ENCODE results near the gene TUT7.

- TF ChIP-seq FOXM1 (IDR thresholded peaks at IDR 0.05; ENCODE audit: borderline replicate concordance) (no peak), ZNF384 (IDR thresholded peaks at IDR 0.05) (no peak), NFRKB (IDR thresholded peaks at IDR 0.05) (no peak)
Measured at GRCh38 chr9:86349271-86349670, 4.9 kb downstream of the TUT7 start.

All from HEK293T (cell line).